PFSK-1 (cell line): ENCODE measurements around the gene DSP.

Source experiments
- FOXP2 ChIP-seq: optimal IDR thresholded peaks from 2 replicates; pipeline ENCODE3; 2011; ENCODE audit warnings: borderline replicate concordance, control low read depth, inconsistent platforms; ENCODE audit not compliant: insufficient read depth; ENCODE audit errors: extremely low read length, extremely low read depth
- POLR2AphosphoS5 ChIP-seq: IDR thresholded peaks from 2 replicates; pipeline ENCODE4 v1.6.1; 2012; ENCODE audit warnings: low read depth, mild to moderate bottlenecking, control low read depth, low read length, moderate library complexity
- REST ChIP-seq, 2 experiments: IDR thresholded peaks; 2 replicates each; pipeline versions ENCODE4 v1.6.1 to v1.8.0; 2011 to 2012; ENCODE audit warnings: low read depth in 2 of 2, low read length in 2 of 2, control low read depth in 1 of 2, inconsistent platforms in 1 of 2, mild to moderate bottlenecking in 1 of 2, moderate library complexity in 1 of 2; ENCODE audit not compliant: insufficient read depth in 1 of 2
- SIN3A ChIP-seq: IDR thresholded peaks from 2 replicates; pipeline ENCODE4 v1.6.1; 2012; ENCODE audit warnings: mild to moderate bottlenecking, low read length, moderate library complexity, borderline replicate concordance; ENCODE audit not compliant: insufficient read depth
- TAF1 ChIP-seq: IDR thresholded peaks from 2 replicates; pipeline ENCODE4 v1.6.1; 2012; ENCODE audit warnings: low read length, control low read depth, borderline replicate concordance; ENCODE audit not compliant: insufficient read depth

DSP gene

GRCh38 chr6:7587631-7588100, 46.2 kb downstream of the DSP start:
- TF ChIP-seq POLR2AphosphoS5 = no peak
- TF ChIP-seq TAF1 = no peak
- no peak for TF ChIP-seq SIN3A
- no peak for TF ChIP-seq REST (IDR thresholded peaks at IDR 0.05; ENCODE audit: insufficient read depth in 1 of 2, low read depth in 2 of 2, low read length in 2 of 2)
- no peak for TF ChIP-seq FOXP2

DNA sequence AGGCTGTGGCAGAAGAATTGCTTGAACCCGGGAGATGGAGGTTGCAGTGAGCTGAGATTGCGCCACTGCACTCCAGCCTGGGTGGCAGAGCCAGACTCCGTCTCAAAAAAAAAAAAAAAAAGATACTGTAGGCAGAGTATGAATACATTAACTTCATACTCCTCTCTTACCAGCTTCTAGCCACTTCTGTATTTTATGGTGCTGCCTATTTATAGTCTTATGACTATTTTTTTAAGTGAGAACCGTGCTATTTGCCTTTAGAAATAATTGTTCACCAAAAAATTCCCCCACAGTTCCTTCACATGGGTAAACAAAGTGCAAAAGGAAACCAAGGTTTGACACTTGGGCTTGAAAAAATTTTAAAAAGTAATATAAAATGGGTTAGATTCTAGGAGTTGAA, 47.0 kb downstream of the DSP start:
- TF ChIP-seq FOXP2 = no peak
- no peak for TF ChIP-seq SIN3A
- no peak for TF ChIP-seq REST (IDR thresholded peaks at IDR 0.05; ENCODE audit: insufficient read depth in 1 of 2, low read depth in 2 of 2, low read length in 2 of 2)
- TF ChIP-seq POLR2AphosphoS5 = no peak
- TF ChIP-seq TAF1 = no peak

DNA sequence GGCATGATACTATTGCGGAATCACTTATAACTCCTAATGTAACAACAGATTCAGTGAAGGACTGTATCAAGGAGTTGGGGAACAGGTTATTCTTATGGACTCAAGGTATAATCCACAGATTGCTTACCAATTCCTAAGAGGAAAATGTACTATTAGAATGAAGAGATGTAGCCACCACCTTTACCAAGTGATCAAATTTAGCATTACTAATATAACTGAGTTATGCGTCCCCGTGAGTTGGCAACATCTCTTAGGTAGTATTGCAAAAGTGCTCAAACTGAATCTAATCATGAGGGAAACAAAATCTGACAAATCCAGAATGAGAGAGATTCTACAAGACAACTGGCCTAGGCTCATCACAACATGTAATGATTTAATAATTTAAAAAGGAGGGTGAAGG, 47.8 kb downstream of the DSP start:
- TF ChIP-seq POLR2AphosphoS5 = no peak
- TF ChIP-seq REST (IDR thresholded peaks at IDR 0.05; ENCODE audit: insufficient read depth in 1 of 2, low read depth in 2 of 2, low read length in 2 of 2) = no peak
- TF ChIP-seq FOXP2 = no peak
- no peak for TF ChIP-seq TAF1
- TF ChIP-seq SIN3A = no peak

GRCh38 chr6:7589949-7590917, 48.8 kb downstream of the DSP start, which contains the start of gene SNRNP48:
Gene SNRNP48 (plus strand): TSS chr6:7590198. CDS start chr6:7590258, 60 bp downstream.
- TF ChIP-seq FOXP2 (peak; percentile 31), SIN3A (peak; percentile 16; the same call in 1 of the 2 replicates), POLR2AphosphoS5 (peak; percentile 98), TAF1 (peak; percentile 91), REST (IDR thresholded peaks at IDR 0.05; ENCODE audit: insufficient read depth in 1 of 2, low read depth in 2 of 2, low read length in 2 of 2) (peak in 1 of 2 experiments; percentile 58; a peak in 2 of 4 replicates)

DNA sequence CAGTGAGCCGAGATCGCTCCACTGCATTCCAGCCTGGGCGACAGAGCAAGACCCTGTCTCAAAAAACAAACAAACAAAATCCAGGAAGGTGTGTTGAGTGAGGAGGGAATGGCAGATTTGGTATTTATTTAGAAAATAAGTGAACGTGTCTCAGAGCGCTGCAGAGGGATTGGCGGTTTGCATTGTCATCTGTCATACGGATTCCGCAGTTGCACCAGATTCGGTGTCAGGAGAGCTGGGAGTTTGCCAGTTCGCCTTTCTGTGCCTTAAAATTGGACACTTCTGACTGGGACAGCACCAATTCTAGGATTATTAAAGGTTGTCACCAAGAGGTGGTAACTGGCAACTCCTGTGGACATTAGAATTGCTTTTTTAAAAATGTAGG, 49.4 kb downstream of the DSP start:
- no peak for TF ChIP-seq POLR2AphosphoS5
- TF ChIP-seq SIN3A = no peak
